Measurements from ENCODE around the gene SEC31A.
"Not testable (repeated sequence)": the region's sequence is repeated elsewhere in the genome, so short reads cannot be mapped to it uniquely, and the experiment has no call there.

Gene SEC31A

DNA sequence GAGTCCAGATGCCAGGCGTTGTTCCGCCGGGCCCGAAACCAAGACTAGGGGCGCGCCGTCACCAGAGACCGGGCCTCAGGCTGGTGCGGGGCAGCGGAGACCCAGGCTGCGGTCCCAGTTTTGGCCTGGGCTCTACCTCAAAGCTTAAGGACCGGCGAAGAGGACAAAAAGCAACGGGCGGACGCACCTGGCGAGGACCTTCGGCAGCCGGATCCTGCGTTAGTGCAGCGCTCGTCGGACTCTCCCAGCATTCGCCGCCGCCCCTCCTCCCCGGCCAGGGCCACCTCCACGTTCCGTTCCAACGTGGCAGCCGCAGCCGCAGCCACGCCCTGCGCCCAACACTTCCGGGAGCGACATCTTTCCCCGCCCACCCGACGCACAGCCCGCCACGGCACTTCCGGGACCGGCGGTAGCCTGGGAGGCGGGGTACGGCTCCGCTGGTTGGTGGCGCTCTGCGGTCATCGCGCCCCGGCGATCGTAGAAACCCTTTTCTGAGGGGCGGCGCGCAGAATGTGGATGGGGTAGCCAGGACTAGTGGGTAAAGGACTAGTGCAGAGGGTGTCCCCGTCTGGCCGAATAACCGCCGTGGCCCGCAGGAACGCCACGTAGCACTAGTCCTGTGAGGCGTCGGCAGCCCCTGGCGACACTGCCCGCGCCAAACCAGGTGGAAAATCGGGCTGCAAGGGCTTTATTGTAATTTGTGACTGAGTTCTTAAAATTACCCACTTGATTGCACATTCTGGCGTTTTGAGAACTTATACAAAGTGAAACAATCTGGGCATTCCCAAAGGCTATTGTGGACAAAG lies at the start of gene SEC31A:
SEC31A (minus strand) TSS at position 253 of the 806 bp plus-strand sequence. CDS start 9,217 bp downstream, outside the sequence.
- DNase-seq, result peak; percentile 88

DNA sequence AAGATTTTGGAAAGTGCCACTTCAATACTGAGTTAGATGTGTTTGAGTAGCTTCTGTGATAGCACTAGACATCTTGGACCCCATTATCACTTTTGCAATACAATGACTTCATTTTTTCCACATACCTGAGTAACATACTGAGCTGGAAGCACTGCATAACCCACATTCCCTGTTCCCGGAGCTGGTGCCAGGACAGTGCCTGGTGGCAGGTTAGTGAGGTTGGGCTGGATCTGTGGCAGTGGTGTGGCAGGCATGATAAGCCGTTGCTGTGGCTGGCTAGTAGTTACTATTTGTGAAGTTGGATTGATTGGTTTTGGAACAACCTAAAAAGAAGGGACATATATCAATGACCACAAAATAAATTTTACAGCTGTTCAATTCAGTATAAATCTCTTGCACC lies 48.5 kb upstream of the SEC31A start:
- DNase-seq, result no peak

- DNase-seq, result no peak
These were observed 43.5 kb upstream of the SEC31A start for GRCh38 chr4:82934441-82934840.

GRCh38 chr4:82930848-82931755 lies 40.1 kb upstream of the SEC31A start:
- no peak for DNase-seq

- DNase-seq, result no peak
These were observed 30.8 kb upstream of the SEC31A start for GRCh38 chr4:82921795-82922194.

DNA sequence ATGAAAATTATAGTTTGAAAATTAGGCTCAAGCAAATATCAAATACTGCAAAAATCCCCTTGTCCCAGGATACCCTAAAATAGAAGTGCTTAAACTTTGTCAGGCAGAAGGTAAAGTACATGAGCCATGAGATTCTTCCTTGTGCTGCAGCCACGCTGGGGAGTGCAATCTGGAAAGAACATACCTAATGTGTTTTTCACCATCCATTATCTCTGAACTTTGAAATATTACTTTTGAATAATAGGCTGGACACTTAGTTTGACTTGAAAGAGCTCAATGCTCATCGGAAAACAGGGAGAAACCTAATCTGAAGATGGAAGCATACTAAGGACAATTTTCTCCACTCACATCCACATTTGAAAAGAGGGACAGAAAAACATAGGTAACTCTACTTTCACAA lies 28.4 kb upstream of the SEC31A start:
- no peak for DNase-seq

DNA sequence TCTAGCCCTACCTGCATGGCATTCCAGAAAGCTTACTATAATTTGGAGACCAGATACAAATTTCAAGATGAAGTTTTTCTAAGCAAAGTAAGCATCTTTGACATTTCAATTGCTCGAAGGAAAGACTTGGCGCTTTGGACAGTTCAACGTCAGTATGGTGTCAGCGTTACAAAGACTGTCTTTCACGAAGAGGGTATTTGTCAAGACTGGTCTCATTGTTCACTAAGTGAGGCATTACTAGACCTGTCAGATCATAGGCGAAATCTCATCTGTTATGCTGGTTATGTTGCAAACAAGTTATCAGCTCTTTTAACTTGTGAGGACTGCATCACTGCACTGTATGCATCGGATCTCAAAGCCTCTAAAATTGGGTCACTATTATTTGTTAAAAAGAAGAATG lies 27.1 kb upstream of the SEC31A start:
- no peak for DNase-seq

DNA sequence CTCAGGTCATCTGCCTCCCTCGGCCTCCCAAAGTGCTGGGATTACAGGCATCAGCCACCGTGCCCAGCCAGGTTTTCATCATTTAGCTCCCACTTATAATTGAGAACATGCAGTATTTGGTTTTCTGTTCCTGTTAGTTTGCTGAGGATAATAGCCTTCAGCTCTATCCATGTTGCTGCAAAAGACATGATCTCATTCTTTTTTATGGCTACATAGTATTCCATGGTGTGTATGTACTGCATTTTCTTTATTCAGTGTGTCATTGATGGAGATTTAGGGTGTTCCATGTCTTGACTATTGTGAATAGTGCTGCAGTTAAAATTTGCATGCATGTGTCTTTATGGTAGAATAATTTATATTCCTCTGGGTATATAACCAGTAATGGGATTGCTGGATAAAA lies 23.0 kb upstream of the SEC31A start:
- not testable (repeated sequence) for DNase-seq

DNA sequence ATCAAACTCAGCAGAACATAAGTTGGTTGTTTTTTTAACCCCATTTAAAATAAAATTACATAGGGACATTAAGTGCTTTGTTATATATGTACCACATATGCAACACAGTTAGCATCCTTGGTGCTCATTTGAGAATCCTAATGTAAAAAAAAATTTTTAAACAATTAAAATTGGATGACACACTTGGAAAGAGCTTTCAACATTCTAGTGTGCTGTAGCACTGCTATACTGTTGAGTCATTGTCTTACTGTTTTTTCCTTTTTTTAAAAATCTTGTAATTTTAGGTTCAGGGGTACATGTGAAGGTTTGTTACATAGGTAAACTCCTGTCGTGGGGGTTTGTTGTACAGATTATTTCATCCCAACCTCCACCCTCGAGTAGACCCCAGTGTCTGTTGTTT lies 22.4 kb upstream of the SEC31A start:
- DNase-seq, result no peak

DNA sequence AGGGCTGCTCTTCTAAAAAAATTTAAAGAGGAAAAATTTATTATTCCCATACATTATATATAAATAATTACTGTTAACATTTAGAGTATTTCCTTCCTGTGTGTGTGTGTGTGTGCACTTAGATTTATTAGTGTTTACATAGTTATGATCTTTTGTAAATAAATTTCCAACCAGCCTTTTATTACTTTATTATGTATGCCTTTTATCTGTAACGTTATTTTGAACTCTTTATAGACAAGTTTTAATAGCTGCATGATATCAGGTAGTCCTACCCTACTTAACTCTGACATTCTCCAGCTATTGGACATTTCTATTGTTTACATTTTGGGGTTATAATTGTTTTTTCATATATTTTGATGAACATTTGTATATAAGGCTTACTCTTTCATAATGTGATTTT lies 18.4 kb upstream of the SEC31A start:
- no peak for DNase-seq

GRCh38 chr4:82906469-82906868 lies 15.5 kb upstream of the SEC31A start:
- DNase-seq, result no peak

DNA sequence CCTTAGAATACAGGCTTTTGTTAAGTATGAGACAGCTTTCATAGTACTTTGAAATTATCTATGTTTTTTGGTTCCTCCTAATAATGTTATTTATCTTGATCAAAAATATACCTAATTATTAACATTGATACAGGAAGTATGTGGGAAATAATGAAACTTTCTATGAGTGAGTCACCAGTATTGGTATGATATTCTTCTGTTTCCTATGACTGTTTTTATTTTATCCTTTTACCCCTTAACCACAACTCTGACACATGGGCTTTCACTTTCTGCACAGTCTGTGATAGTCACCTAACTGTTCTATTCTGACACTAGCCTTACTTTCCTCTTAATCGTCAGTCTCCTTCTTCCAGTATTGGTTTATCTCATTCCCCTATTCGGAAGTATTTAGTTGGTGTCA lies 14.3 kb upstream of the SEC31A start:
- no peak for DNase-seq

DNA sequence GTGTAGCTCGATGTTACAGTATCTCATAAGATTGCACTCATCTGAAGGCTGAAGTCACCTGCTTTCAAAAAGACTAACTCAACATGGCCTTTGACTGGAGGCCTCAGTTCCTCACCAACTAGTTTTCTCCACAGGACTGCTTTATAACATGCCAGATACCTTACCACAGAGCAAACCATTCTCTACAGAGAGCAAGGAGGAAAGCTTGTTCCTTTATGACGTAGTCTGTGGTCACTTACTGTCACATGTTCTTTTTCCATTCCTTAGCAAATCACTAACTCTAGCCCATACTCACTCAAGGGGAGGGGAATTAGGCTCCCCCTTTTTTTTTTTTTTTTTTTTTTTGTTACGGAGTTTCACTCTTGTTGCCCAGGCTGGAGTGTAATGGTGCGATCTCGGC lies 12.8 kb upstream of the SEC31A start:
- peak; percentile 32 for DNase-seq

DNA sequence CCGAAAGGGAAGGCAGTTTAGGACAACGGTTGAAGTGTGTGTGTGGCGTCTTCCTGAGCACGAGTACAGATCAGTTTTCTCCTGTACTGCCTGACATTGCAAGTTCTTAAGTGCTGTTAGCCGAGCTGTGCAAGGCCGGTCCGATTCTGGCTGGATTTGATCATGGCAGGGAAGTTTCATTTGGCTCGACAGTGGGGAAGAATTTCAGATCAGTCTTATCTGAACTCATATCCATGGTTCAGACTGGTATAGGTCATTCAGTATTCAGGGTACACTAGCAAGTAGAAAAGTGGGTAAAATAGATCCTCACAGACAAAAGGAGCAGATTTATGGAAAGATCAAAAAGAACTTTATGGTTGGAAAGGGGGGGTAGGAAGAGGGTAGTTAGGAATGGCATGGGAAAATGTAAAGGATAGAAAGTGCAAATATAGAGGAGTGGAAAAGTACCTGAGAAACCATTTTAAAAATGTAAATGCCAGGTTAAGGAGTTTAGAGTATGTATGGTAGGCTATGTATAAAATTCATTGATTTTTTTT lies 10.3 kb upstream of the SEC31A start:
- no peak for DNase-seq

GRCh38 chr4:82900411-82901182 lies 9.6 kb upstream of the SEC31A start, which contains the start of gene THAP9:
THAP9 (plus strand) TSS chr4:82900735; CDS start chr4:82900803, 68 bp downstream.
- DNase-seq, result peak; percentile 96

GRCh38 chr4:82900066-82900410 lies 9.1 kb upstream of the SEC31A start:
- peak; percentile 53 for DNase-seq

GRCh38 chr4:82899374-82900065 lies 8.6 kb upstream of the SEC31A start:
- no peak for DNase-seq

DNA sequence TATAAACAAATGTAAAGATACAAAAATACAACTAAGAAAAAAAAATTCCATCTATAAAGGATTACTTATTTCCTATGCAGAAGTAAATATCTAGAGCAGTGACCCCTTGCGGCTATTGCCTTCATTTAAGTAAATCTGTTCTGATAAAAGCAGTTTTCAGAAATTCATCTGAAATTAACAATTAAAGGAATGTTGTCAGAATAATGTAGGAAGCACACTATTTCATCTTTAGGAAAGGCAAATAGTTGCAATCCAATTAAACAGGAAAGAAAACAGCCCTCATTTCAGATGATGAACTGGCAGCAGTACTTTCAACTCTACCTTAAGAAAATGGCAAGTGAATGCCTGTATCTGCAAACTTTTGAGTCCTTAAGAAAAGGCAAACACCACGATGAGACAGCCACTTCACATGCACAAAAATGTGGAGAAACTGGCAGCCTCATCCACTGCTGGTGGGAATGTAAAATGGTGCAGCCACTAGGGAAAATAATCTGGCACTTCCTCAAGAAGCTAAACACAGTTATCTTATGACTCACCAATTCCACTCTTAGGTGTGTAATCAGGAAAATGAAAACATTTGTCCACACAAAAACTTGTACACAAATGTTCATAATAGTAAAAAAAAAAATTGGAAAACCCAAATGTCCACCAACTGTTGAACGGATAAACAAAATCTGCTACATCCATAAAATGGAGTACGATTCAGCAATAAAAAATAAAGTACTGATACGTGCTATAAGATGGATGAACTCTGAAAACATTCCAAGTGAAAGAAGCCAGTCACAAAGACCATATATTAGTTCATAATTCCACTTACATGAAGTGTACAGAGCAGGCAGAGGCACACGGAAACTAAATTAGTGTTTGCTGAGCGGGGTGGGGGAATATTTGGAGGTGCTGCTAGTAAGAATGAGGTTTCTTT lies 7.6 kb upstream of the SEC31A start:
- no peak for DNase-seq

GRCh38 chr4:82896755-82897154 lies 5.8 kb upstream of the SEC31A start:
- DNase-seq, result no peak

DNA sequence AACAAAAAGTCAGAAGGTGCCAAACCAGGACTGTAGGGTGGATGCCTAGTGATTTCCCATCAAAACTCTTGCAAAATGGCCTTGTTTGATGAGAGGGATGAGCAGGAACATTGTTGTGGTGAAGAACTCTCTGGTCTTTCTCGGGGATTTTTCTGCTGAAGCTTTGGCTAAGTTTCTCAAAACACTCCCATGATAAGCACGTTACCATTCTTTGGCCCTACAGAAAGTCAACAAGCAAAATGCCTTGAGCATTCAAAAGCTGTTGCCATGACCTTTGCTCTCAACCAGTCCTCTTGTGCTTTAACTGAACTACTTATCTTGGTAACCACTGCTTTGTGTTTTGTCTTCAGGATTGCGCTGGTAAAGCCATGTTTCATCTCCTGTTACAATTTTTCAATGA lies 3.0 kb upstream of the SEC31A start:
- no peak for DNase-seq

GRCh38 chr4:82892467-82892802 lies 1.5 kb upstream of the SEC31A start:
- DNase-seq, result no peak

Data from GF-D8 (cell line).